ENCODE data around the gene CARD9.

The CARD9 gene

DNA sequence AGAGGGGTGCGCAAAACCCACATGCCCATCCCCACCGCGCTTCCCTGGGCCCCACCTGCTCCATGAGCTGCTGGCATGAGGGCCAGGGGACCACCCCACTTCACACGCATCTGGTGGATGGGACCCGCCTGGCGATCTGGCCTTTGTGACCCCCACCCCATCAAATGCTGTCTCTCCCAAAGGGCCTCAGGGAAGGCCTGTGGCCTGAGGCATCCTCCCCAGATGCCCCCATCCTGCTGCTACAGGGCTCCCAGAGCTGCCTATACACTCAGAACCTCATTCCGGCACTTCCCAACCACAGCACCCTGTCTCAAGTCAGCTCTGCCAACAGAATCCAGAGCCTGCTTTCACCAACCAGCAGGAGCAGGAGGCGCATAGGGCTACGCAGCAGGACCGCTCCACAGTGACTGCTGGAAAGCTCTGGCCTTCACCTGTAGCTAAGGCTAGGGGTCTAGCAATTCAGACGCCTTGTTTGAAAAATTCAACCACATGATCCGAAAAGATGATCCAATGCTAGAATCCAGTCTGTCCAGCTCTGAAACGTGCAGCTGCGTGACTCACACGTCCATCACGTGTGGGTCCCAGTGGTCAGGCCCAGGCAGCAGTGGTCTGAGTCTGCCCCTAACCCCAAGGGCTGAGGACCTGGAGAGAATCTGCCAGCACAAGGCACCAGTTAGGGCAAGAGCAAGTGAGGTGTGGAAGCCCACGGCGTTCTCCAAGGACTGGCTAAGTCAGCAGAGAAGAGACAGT, 27.9 kb upstream of the CARD9 start:
- no peak for DNase-seq

DNA sequence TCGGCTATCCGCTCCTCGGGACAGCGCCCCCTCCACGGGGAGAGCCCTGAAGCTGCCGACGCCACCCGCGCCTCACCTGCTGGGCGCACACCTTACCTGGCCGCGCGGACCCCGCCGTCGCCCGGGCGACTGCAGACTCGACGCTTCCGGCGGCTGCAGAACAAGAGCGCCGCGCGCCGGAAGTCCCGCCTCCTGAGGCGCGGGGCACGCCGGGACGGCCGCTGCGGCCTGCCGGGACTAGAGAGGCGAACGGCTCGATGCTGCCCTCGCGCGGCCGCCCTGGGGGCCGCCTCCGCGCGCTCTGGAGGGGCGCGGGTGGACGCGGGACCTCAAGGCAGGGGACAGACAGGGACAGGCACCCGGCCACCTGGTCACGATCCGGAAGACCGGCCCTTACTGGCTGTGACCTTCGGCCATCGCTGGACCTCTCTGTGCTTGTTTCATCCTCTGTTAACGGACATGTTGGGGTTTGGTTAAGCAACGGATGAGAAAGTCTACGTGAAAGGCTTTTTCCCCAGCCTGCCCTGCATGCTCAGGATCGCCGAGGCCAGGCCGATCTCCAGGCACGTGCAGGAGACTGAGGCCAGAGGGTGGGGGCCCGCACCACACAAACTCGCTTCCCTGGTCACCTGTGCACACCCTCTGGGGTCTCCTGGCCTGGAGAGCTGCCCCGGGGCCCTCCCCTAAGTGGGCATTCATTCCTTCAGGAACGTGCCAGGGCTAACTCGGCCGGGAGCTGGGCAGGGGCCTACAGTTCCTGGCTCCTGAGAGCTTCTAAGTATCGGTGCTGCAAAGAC, 26.8 kb upstream of the CARD9 start, which contains the start of gene SNAPC4:
TSS of gene SNAPC4 (minus strand) at position 133 of the 797 bp plus-strand sequence. CDS start 1,742 bp downstream, outside the sequence.
- DNase-seq: peak; percentile 81 to 93

DNA sequence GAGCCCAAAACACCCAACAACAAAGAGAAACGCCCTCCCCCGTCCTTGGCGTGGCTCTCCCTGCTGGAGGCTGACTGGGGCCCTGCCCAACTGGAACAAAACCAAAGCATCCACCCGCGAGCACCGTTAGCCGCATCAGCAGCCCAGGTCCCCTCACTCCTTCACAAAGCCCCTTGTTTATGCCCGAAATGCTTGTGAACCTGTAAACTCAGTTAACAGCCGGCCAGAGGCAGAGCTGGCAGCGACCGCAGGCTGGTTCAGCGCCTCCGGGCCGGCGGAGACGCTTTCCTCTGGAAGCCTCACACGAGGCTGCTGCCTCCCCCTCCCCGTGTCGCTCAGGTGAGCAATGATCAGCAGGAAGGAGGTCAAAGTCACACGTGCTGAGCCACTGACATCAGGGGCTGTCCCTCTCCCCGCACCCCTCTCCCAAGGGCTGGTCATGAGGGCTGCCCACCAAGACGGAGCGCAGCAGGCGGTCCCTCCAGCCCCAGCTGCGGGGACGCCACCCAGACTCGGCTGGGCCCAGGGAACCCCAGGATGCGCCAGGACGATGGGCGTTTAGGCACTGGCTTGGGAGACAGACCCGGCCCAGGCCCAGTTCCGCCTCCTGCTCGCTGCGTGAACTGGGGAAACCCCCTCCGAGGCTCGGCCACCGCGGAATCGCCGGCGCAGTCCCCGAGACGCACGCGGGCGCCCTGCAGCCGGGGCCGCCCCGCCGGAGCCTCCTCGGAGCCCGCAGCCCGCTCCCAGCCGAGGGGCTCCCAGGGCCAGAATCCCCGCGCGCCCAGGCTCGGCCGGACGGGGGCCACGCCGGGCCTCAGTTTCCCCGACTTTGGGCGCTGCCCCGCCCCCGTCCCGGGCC, 25.9 kb upstream of the CARD9 start:
- no peak for DNase-seq

DNA sequence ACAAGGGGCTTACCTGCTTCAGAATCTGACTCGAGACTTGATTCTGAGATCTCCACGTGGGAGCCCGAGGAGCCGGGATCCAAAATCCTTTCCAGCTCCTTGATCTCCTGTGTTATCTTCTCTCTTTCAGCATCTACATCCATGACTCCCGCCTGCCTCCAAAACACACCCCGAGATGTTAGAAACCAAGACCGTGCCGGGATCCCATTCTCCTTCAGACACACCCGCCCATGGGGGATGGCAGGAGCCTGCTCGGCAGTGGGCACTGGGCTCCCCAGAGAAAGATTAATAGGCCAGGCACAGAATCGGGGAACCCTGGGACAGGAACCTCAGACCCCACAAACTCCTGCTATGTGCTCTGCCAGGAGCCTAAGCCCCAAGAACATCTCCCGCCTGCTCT, 24.8 kb upstream of the CARD9 start:
- DNase-seq: no peak

DNA sequence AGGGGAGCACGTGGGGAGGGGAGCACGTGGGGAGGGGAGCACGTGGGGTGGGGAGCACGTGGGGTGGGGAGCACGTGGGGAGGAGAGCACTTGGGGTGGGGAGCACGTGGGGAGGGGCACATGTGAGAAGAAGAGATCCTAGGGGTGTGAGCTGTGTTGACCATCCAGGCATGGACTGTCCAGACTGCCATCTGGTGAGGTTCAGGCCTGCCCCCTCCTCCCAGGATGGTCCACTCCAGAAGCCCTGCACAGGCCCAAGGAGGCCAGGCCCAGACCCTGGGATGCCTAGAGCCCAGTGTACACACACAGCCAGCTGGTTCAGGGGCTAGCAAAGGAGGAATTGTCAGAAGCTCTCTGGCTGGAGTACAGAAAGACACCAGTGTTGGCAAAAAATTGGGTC, 24.2 kb upstream of the CARD9 start:
- DNase-seq: no peak

DNA sequence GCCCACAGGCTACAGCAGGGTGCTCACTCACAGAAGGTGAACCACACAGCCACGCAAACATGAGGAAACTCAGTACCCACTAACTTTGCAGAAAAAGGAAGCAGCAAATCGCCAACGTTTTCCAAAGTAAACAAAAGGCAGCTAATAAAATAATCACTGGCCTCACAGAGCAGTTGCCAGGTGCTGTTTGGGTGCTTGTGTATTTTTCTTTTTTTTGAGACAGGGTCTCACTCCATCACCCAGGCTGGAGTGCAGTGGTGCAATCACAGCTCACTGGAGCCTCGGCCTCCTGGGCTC, 22.7 kb upstream of the CARD9 start:
- DNase-seq: no peak

DNA sequence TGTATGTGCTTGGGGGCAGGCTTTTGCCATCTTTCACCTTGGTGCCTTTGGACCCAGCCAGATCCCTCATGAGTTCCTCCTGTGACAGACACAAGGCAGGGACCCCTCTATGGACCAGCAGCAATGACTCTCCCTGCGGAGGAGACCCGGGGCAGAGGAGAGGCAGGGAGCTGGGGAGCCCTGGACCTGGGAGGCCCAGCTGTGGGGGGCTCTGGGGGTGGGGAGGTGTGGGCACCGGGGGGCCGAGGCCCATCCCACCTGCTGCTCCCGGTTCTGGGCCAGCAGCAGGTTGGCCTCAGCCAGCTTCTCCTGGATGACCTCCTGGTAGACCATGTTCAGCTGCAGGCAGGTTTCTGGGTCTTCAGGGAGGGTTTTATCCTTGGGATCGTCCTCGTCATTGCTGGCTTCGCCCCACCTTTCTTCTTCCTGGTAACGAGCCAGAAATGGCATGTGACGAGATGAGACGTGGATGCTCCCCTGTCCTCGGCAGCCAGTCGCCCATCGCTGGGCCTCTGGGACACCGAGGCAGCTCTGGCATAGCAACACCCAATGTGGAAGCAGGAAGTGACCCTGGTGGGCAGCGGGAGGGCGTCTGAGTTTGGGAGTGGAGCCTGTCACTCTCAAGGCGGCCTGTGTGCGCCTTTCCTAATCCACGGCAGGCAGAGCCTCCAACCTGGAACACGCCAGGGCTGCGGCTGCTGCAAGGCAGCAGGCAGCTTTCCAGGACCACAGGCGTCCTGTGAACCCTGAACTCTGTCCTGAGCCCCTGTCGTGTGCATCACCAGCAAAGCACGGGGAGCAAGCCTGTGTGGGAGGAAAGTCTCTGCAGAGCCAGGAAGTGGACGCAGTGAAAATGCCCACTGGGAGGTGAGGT, 22.1 kb upstream of the CARD9 start:
- DNase-seq: no peak

DNA sequence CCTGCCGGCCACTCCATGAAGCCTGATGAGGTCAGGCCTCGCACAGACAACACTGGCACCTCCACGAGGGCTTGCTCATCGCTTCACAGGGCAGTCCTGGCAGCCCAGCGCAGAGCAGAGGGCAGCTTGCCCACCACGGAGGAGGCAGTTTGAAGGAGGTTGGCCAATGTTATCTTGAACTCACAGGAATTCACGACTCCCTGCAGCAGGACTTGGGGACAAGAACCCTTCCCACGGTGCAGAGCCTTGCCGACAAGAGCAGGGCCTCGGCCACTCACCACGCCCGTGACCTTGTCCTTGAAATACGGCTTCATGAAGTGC, 21.5 kb upstream of the CARD9 start:
- no peak for DNase-seq

DNA sequence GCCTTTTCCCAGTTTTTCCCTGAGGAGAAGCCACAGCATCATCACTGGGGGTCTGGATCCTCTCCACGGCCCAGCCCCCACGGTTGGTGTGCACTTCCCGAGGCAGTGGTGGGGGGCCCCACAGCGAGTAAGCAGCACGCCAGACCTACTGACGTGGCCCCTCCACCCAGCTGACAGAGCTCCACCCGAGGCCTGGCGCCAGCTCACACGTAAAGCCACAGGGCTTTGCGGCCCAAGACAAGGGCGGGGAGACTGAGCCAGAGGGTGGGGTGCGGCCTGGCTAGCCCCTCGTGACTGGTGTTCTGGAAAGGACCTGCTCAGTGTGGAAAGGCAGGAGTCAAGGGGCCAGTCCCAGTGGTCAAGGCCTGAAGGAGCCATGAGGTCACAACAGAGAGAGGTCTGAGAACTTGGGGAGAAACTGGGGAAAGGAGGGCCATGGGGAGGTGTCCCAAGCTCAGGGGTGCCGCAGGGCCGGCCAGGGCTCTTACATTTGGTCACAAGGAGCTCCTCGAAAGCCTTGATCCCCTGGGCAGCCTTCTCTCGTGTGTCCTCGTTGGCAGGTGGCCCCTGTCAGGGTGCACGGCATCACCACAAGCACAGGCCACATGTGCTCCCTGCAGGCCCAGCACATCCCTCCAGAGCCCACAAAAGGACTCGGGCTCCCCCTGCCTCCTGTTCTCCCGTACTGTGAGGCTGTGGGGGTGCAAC, 21.0 kb upstream of the CARD9 start:
- no peak for DNase-seq

DNA sequence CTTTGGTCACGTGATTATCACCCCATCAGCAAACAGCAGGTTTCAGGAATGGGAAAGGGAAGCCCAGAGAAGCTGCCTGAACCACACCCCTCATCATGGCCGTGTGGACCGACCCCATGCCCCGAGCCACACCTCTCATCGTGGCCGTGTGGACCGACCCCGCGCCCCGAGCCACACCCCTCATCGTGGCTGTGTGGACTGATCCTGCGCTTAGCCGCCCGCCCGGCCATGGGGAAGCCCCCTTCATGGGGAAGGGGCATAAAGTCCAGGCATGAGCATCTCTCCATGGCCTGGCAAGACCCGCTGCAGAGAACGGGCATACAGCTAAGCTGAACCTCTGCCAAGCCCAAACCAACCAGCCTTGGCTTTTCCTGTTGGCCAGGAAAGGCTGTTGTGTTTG, 20.1 kb upstream of the CARD9 start:
- DNase-seq: no peak

DNA sequence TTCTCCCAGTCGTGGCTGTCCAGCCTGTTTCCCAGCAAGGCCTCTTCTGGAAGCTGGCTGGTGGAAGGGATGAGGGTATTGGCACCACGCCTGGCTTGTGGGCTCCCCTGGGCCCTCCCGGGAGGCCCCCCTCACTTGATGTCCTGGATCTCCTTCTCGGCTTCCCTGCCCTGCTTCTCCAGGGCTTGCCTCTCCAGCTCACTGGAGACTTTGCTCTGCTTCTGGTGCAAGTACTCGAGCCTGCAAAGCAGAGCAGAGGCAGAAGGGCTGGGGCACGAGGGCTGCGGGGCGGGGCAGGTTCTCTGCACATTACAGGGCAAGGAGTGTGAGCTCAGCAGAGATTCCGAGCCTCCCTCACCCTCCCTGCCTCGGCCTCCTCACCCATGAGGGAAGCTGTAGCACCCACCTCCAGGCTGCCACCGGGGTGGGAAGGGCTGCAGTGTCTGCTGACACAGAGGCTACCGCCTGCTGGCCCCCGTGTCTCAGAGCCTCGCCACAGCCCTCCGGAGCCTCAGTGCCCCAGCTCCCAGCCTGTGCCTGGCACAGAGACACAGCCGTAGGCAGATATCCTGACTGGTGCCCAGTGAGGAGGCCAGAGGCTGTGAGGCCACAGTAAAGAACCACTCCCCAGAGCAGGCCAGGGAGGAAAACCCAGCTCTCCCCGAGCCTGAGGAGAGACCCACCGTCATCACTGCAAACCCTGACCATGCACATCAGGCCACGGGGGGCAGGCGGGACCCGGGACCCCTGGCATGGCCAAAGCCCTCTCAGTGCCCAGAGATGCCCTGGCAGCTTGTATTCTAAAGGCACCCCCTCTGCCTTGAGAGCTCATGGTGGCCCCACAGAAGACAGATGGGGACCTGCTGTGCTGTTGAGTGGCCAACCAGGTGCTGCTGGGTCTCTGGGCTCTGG, 19.3 kb upstream of the CARD9 start:
- DNase-seq: no peak

DNA sequence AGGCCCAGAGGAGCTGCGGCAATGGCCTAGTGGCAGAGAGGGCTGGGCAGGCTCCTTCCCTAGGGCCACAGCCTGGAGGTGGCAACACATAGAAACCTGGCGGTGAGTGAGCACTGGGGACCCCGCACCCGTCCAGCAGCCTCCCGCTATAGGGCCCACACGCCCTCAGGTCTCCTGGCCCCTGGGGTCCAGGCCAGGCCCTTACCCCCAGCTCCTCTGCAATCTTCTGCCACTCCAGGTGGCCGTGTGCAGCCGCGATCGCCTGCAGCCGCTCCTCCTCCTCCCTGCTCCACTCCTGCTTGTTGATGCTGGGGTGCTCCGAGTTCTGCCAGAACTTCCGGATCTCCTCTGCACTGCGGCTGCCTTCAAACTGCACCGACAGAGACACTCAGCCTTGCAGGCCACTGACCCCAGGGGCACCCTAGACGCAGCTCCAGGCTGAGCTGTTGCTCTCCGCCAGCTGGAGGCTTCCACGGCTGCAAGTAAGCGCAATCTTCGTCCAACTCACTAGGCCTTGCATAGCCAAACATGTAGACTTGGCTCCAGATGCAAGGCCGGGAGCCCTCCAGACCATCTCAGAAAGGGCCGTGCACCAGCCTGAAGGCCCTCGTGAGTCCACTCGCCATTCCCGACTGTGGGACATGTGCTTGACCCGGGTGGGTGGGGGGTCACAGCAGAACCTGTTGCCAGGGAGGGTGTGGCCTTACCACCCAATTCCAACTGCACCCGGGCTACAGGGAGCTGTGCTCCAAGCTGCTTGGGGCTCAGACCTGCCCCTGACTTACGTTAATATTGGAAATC, 18.5 kb upstream of the CARD9 start:
- DNase-seq: no peak

DNA sequence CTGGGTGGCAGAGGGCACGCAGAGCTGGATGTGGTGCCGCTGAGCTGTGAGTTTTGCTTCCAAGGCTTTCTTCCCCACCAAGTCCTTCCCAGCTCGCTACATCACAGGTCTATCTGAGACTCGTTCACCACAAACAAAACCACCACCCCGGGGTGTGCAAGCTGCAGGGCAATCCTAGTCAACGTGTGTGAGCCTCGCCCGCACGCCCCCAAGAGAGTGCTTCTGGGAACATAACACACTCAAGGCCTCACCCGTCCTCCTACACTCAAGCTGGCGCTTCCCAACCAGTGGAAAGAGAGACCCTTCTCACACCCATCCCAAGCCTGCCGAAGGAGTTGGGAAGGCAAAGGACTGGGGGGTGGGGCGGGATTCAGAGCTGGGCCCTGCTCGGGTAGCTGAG, 15.9 kb upstream of the CARD9 start:
- no peak for DNase-seq

DNA sequence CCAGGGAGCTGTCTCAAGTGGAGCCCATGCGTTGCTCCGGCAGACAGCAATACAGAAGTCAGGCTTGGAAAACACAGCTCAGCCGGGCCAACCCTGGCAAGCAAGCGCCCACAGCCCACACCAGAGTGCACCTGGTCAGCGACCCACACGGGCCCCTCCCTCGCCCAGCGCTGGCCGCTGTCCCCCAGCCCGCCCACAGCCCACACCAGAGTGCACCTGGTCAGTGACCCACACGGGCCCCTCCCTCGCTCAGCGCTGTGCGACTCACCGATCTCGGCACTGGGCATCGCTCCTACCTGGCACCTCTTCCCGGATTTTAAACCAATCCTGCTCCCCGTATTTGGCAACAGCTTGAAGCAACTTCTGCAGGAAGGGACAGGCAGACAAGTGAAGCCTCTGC, 13.7 kb upstream of the CARD9 start:
- DNase-seq: no peak

DNA sequence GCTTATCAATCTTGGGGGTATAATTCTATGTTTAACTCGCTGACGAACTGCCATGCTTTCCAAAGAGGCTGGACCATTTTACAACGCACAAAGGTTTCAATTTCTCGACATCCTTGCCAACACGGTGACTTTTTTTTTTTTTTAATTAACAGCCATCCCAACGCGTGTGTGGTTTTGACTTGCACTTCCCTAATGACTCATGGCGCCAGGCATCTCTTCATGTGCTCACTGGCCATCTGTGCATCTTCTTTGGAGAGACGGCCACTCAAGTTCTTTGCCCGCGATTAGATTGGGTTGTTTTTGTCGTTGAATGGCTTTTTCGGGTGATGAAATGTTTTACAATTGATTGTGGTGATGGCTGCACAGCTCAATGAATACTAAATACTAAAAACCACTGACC, 12.5 kb upstream of the CARD9 start:
- peak in 1 of 2 experiments; percentile 50 for DNase-seq

DNA sequence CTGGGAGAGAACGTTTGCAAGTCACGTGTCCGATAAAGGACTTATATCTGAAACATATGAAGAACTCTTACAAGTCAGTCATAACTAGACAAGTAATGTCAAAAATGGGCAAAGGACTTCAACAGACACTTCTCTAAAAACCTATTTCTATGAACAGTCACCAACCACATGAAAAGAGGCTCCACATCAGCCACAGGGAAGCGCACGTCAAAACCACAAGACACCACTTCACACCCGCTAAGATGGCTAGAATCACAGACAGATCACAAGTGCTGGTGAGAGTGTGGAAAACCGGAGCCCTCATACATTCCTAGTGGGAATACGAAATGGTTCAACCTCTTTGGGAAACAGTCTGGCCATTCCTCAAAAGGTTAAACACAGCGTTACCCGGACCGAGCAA, 11.5 kb upstream of the CARD9 start:
- no peak for DNase-seq

DNA sequence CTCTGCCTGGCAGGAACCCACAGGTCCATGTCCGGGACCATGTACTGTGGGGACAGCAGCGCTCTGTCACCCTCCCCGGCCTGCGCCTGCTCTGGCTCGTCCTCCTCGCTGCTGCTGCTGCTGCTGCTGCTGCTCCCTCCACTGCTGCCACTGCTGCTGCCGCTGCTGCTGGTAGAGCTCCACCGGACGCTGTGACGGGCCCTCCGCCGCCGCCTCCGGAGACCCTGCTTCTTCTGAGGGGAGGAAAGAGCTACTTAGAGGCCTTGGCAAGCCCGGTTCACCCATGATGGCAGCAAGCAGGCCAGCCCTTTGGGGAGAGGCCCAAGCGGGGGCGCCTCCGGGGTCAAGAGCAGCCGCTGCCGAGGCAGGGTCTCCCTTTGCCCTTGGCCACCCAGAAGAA, 10.0 kb upstream of the CARD9 start:
- DNase-seq: no peak

DNA sequence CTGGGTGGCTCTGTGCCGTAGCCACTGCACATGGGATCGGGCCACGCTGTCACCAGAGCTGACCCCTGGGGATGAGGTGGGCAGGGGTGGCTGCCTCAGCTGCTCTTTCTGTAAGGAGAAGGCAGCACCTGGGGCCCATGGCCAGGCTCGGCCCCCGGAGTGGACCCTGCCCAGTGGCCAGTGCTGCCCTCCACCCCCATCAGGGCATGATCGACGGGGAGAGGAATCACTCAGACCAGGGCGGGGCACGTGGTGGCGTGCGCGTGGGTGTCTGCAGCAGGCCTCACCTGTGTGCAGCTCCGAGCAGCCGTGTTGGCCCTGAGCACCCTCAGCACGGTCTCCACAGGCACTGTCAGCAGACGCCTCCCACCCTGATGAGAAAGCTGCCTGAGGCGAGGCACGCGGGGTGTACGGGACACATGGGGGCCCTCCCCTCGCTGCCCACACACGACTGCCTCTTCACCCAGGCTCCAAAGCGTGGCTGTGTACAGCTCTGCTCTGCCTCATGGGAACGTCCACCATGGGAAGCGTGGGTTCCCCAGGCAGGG, 8.6 kb upstream of the CARD9 start:
- DNase-seq: no peak

DNA sequence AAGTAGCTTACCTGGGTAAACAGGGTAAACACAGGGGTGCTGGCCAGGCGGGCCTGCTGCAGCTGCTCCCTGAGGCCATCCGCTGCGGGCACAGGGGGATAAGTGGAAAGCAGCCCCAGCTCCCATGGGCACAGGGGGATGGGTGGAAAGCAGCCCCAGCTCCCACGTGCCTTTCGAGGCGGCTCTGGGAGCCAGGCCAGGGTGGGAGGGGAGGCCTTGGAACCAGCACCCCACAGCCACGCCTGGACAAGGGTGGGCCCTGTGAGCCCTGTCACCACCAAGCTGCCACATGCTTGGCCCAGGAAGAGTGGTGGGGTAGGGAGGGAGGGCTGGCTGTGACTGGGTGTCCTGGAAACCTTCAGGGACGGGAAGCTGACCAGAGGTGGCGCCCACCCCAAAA, 7.8 kb upstream of the CARD9 start:
- no peak for DNase-seq

DNA sequence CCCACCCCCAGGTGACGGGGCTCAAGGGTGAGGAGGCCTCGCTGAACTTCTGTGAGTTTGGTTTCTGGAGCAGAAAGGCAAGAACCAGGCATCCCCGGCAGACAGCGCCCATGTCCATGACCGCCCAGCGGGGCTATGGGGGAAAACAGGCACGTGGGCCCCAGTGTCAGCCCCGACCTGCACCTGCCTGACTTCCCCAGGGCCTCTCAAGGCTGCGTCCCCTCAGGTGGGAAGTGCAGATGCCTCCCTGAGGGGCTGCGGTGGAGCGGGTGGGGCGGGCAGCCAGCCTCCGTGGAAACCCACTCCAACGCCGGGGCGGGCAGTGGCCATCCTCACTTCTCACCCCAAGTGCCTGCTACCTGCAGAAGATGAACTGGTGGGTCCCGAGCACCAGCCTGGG, 6.9 kb upstream of the CARD9 start:
- no peak for DNase-seq

Measured in NCI-H524 (cell line).